Colonic mucosa (tissue), 4 donors: ENCODE measurements around the gene GUCY2C. TPM values are rescaled to one million over a fixed set of nuclear protein-coding genes. Genes with fewer than 3 reads are reported as not detected.

ENCODE experiments used
- DNase-seq: peaks from one replicate; pipeline ENCODE4 v3.0.0-alpha.2; 2020
- H3K27ac ChIP-seq: fragments of 200-600 bp; one replicate; pipeline ENCODE4 v1.8.0; 2021
- H3K27me3 ChIP-seq: fragments of 200-600 bp; one replicate; pipeline ENCODE4 v1.8.0; 2021
- H3K36me3 ChIP-seq: fragments of 200-600 bp; one replicate; pipeline ENCODE4 v1.8.0; 2021
- H3K4me1 ChIP-seq: fragments of 200-600 bp; one replicate; pipeline ENCODE4 v1.8.0; 2021; ENCODE audit warnings: mild to moderate bottlenecking
- H3K4me3 ChIP-seq: fragments of 200-600 bp; one replicate; pipeline ENCODE4 v1.8.0; 2021
- H3K9ac ChIP-seq, 2 donors: one replicate each; pipeline ENCODE4 v1.7.0; 2013; ENCODE audit warnings: control low read depth in 2 of 2, low read depth in 2 of 2, low read length in 2 of 2
- H3K9me3 ChIP-seq: fragments of 200-600 bp; one replicate; pipeline ENCODE4 v1.8.0; 2021
- intact Hi-C: fragments of 100-400 bp; cut with DNase I; formaldehyde crosslinking; loops from one replicate; pipeline ENCODE4 v1.14.1; 2022
- total RNA-seq, 2 donors: library from RNA; stranded (reverse); fragmentation: NEBNext Ultra II Directional in 1 of 2; extraction: Animal tissue kit (Norgen Biotek cat#: 25700) in 1 of 2; gene quantifications; one replicate each; pipeline ENCODE4 v1.2.1, GENCODE V29; 2021
- TF ChIP-seq, protein P1 (sequence below): fragments of 200-600 bp; IDR thresholded peaks from one replicate; pipeline ENCODE4 v1.8.0; 2022; ENCODE audit warnings: antibody characterized with exemption, mild to moderate bottlenecking
- donor health status: healthy.
- donor health status: DM: no; HTN: no; CAD: no.
- donor health status: DM: no; HTN: no; CAD: no.

GUCY2C gene
- total RNA-seq, 2 donors from 2014 or later: 52.2 to 74.6 TPM

DNA sequence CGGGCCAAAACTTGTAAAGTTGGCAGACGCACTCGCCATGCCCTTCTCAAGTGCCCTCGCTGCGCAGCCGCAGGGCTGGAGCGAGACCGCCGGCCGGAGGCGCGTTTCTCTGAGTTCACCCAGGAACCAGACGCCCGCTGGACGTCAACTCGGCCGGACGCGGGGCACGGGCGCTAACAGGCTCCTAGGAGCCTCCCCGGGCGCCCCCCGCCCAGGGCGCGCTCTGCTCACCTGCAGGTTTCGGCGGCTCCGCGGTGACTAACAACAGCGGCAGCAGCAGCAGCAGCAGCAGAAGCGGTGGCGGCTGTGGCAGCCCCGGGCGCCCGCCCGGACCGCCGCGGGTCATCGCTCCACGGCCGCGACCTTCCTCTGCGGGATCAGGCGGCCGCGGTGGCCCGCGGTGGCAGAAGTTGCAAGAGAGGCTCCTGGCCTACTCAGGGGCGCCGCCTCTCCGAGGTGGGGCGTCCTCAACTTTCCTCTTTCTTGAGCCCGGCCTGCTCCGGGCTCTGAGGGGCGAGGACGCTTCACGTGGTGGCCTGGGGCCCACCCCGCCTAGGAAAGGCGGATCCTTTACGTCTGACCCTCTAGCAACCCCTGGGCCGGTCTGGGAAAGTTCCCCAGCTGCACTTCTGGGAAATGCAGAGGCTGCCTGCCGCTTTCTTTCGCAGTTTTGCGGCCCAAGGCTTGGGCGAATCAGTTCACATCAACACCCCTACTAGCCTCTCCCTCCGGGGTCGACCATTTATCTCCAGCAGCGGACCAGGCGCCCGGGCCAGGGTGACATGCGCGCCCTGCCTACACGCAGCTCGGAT is 128.8 kb downstream of the GUCY2C start, which contains the start of gene PLBD1:
TSS of gene PLBD1 (minus strand) at position 533 of the 812 bp plus-strand sequence. CDS start at position 346, 187 bp downstream.
- TF ChIP-seq, protein P1, sequence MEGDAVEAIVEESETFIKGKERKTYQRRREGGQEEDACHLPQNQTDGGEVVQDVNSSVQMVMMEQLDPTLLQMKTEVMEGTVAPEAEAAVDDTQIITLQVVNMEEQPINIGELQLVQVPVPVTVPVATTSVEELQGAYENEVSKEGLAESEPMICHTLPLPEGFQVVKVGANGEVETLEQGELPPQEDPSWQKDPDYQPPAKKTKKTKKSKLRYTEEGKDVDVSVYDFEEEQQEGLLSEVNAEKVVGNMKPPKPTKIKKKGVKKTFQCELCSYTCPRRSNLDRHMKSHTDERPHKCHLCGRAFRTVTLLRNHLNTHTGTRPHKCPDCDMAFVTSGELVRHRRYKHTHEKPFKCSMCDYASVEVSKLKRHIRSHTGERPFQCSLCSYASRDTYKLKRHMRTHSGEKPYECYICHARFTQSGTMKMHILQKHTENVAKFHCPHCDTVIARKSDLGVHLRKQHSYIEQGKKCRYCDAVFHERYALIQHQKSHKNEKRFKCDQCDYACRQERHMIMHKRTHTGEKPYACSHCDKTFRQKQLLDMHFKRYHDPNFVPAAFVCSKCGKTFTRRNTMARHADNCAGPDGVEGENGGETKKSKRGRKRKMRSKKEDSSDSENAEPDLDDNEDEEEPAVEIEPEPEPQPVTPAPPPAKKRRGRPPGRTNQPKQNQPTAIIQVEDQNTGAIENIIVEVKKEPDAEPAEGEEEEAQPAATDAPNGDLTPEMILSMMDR: no peak
- Histone ChIP-seq H3K9me3 (no peaks in the 10 kb centered on the region), H3K36me3 (no peaks in the 10 kb centered on the region), H3K27ac (peak within 1 kb of the TSS; percentile 81), H3K4me1 (peaks cover 5% of the 10 kb centered on the region), H3K4me3 (peak within 1 kb of the TSS; percentile 59), H3K9ac (peak within 1 kb of the TSS; percentile 87), H3K27me3 (no peaks in the 10 kb centered on the region)
- peak; percentile 72 for DNase-seq
- intact Hi-C loops: loop anchor here (5.0 kb wide), 1 partner anchor 45 kb away; no protein-coding TSS in a partner anchor

DNA sequence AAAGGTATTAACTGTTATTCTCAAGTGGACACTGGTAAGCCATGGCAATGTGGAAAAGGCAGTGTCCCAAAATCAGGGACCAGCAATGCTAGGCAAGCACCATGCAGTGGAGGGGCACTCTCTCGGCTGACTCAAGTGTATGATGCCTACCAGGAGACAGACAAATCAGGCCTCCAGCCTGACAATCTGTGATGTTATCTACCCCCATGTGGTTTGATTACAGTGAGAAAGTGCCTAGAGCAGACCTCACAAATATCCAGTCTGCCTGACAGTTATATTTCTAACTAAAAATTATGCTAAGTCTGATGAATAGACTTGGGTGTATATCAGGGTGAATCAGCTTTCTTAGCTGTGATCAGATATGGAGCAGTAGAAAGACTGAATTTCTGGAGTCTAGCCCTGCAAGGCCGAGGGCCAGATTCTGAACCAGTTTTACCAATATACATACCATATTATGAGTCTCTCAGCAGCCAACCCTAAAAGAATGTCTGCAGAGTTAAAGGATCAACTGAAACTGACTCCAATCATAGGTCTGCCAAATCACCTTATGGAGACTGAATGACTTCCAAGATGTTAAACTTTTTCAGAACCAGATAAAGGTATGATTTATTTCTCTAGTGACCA is 132.0 kb downstream of the GUCY2C start:
- intact Hi-C loops: no loop called here

DNA sequence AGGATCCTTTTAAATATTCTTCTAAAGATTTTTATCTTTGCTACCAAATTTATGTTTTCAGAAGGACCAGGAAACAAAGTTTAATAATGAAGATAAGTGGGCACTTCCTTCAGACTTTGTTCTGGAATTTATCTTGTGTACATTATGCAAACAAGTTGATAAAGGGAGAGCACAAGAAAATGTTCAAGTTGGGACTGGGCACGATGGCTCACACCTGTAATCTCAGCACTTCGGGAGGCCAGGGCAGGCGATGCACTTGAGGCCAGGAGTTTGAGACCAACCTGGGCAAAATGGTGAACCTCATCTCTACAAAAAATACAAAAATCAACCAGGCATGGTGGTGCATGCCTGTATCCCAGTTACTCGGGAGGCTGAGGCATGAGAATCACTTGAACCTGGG is 133.4 kb downstream of the GUCY2C start:
- H3K9ac ChIP-seq: no peak overlapping the region
- H3K27ac ChIP-seq: peak overlapping the region; percentile 47
- H3K27me3 ChIP-seq: no peaks in the 10 kb centered on the region
- TF ChIP-seq, protein P1: no peak
- no peaks in the 10 kb centered on the region for H3K9me3 ChIP-seq
- intact Hi-C loops: no loop called here
- DNase-seq: peak; percentile 46
- peaks cover 5% of the 10 kb centered on the region for H3K4me1 ChIP-seq
- H3K4me3 ChIP-seq: no peak overlapping the region
- H3K36me3 ChIP-seq: no peaks in the 10 kb centered on the region

More for the DNA sequence above, 132.0 kb downstream of the GUCY2C start:
- no peaks in the 10 kb centered on the region for H3K27me3 ChIP-seq
- H3K27ac ChIP-seq: no peak overlapping the region
- H3K9ac ChIP-seq: no peak overlapping the region
- no peak overlapping the region for H3K4me3 ChIP-seq
- H3K4me1 ChIP-seq: peaks cover 5% of the 10 kb centered on the region
- H3K9me3 ChIP-seq: no peaks in the 10 kb centered on the region
- no peaks in the 10 kb centered on the region for H3K36me3 ChIP-seq
- TF ChIP-seq, protein P1: no peak
- DNase-seq: no peak

Other genes starting within 250 kb of the GUCY2C start
- gene PLBD1, start 128.7 kb downstream of the GUCY2C start, total RNA-seq: 10 to 100 TPM; 85.0 to 91.7 TPM
- gene WBP11, start 106.9 kb upstream of the GUCY2C start, total RNA-seq: 10 to 100 TPM; 55.3 to 60.0 TPM
- under 1 TPM; 0.42 to 0.89 TPM for gene C12orf60, start 107.1 kb upstream of the GUCY2C start, total RNA-seq
- not detected for gene SMCO3, start 117.6 kb upstream of the GUCY2C start, total RNA-seq
- under 1 TPM in 1 of 2 donors, not detected in 1; 0.49 TPM for gene ART4, start 146.9 kb upstream of the GUCY2C start, total RNA-seq
- 100 to 1,000 TPM in 1 of 2 donors, 10 to 100 TPM in 1; 37.6 to 180 TPM for gene MGP, start 189.3 kb upstream of the GUCY2C start, total RNA-seq
- 1 to 10 TPM in 1 of 2 donors, under 1 TPM in 1; 0.52 to 2.1 TPM for gene ERP27, start 241.9 kb upstream of the GUCY2C start, total RNA-seq